HCT116 (cell line): ENCODE results near the gene NAPSA.

Experiments used
- CTCF ChIP-seq, 3 experiments: fragments of 200-600 bp in 1 of 3; sonication (generic) in 1 of 3; IDR thresholded peaks in 2 of 3; conservative IDR thresholded peaks in 1 of 3; 2 replicates each; pipeline ENCODE4 v1.5.1; 2012 to 2017; ENCODE audit warnings: low read depth in 2 of 3, low read length in 2 of 3, antibody characterized with exemption in 1 of 3, borderline replicate concordance in 1 of 3, control low read depth in 1 of 3, mild to moderate bottlenecking in 1 of 3, mixed read lengths in 1 of 3, mixed run types in 1 of 3, moderate library complexity in 1 of 3; ENCODE audit not compliant: insufficient read depth in 1 of 3
- POLR2A ChIP-seq: IDR thresholded peaks from 2 replicates; pipeline ENCODE4 v1.7.0; 2011; ENCODE audit warnings: borderline replicate concordance; ENCODE audit not compliant: insufficient read depth, insufficient read length; ENCODE audit errors: extremely low read depth

- TF ChIP-seq CTCF (IDR thresholded peaks at IDR 0.05 in 2 of 3, conservative IDR thresholded peaks at IDR 0.05 in 1 of 3; ENCODE audit: borderline replicate concordance in 1 of 3, insufficient read depth in 1 of 3, low read depth in 2 of 3, low read length in 2 of 3) (no peak), POLR2A (no peak)
These were observed 46.3 kb downstream of the NAPSA start for GRCh38 chr19:50319156-50319555.
